Activated CD8-positive, alpha-beta memory T cell treated with anti-CD3 and anti-CD28 coated beads for 1 hour (primary cell): Measurements from ENCODE around the gene GMIP.

ENCODE experiments used
- DNase-seq, 2 donors: peaks; one replicate each; pipeline ENCODE4 v3.0.0-alpha.2; 2020; ENCODE audit warnings: low read depth in 1 of 2; ENCODE audit errors: extremely low read depth in 1 of 2

The GMIP gene

DNA sequence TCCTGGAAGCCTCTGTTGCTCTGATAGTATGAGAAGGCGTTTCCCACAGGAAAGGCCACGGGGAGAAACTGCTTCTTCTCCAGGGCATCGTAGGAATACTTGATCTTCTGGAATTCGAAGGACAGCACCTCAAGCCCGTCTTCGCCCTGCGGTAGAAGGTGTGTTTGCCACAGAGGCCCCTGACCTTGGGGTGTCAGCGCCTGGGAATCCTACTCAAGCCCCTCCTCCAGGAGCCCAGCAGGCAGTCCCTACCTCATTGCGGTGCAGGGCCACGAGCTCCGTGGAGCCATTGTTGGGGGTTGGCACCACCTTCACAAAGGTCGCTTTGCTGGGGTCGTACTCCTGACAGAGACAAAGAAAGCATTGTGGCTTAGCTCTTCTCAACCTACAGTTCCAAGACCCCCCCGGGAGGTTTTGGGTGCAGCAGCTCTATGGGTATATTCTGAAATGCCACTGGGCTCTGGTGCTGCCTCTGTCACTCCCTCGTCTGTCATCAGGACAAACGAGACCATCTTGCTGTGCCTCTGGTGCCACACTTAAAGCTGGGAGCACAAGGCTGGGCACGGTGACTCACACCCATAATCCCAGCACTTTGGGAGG lies 16.3 kb upstream of the GMIP start:
- DNase-seq: no peak

DNA sequence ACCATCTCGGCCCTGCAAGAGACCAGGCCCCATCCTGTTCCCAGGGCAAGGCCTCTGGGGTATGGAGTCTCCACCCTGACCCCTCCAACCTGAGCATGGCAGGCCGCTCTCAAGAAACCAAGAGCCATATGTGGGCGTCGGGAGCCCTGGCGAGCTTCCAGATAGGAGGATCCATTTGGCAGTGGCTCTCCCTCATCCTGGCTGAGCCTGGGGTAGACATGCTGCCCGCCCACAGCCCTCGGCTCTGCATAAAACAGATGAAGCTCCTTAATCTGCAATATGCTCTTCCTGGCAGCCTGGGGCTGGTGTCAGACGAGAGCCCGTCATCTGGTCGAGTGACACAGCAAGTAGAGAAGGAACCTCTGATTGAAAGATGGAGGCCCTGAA lies 13.9 kb upstream of the GMIP start:
- no peak for DNase-seq

DNA sequence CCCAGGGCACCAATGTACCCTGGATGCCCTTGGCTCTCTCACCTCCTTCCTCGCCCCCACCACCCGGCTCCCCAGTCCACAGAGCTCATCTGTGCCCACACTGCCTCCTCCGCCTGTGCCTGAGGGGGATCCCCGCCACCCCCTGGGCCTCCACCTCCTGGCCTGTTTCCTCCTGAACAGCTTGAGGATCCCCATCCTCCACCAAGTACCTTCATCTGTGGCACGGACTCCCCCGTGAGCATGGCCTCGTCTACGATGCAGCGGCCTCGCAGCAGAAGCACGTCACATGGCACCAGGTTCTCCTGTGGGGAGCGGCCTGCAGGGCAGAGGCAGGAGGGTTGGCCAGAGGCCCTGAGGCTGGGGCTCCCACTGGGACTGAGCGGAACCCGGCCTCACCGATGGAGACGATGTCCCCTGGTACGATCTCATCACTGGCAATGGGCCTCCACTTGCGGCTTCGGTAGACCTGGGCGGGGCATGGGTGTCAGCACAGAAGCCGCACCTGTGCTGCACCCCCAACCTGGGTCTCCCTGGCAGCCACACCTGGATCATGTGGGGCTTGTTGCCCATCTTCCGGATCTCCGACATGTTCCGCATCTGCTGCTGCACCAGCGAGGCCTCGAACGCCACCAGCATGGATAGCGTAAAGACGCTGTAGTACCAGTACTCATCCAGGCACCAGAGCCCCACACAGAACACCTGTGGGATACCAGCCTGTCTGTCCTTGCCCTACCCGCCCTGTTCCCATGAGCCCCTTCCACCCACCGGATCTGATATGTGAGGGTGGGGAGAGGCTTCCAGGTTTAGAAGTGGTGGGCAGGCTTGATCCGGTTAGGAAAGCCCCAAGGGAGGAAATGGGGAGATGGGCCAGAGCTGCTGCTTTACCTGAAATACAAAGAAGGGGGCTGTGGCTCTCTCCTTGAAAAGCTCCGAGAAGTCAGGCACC lies 13.3 kb upstream of the GMIP start:
- DNase-seq: no peak

DNA sequence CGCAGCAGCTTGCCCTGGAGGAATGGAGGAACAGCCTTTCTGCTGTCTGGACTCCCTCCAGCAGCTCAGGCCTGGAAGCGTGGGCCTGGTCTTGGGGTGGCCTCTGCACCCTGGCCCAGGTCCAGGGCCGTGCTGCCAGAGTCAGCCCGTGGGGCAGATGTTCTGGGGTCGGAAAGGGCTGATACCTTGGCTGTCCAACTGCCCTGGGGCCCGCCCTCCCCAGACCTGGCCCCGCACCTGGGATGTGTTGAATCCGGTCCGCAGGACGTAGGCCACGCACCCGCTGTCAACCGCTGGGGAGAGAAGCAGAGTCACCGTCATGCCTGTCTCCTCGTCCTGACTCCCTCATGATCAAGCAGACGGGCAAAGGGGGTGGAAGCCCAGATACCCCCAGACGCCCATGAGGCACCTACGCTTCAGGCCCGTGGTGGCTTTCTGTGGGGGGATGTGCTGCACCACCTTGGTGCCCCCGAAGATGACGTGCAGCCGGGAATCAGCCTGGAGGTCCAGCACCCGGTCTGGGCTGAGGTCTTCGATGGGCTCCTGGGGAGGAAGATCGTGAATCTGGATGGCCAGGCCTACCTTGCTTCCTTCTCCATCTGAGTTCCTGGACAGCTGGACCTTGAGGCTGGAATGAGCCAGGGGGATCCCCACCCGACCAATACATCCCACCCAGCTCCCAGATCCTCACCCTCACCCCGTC lies 12.3 kb upstream of the GMIP start:
- no peak for DNase-seq

DNA sequence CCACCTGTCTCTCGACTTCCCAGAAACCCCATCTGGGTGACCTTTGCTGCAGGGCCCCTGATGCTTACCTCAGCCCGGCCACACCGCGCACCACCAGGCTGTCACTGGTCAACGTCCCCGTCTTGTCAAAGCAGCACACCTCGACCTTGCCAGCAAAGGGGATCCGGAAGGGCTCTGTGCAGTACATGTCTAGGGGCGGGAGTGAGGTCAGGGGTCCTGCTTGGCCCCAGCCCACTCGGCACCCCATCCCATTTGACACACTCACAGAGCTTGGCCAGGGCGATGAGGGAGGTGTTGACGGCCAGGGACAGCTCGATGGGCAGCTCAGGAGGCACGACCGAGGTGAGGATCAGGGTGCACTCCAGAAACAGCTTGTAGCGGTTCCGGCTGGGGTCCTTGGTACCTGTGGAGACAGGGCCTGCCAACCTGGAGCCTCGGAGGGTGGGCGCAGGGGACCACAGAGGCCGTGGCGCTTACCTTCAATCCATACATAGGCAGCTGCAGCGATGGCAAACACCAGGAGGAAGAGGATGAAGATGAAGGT lies 11.7 kb upstream of the GMIP start:
- no peak for DNase-seq

DNA sequence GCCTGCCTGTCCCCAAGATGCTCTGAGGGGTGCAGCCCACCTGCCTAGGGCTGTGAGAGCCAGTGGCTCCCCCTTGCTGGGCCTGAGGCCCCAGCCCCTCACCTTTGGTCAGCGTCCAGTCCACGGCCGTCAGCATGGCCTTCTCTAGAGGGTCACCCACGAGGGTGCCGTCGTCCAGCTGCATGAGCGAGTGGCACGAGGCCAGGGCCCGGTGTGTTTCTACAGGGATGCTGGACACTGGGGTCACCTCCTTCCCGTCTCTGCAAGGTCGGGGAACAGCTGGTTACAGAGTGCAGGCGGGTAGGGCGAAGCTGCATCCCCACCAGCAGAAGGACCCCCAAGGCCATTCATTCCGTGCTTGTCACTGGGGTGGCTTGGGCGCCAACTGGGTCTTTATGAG lies 11.0 kb upstream of the GMIP start:
- DNase-seq: no peak

DNA sequence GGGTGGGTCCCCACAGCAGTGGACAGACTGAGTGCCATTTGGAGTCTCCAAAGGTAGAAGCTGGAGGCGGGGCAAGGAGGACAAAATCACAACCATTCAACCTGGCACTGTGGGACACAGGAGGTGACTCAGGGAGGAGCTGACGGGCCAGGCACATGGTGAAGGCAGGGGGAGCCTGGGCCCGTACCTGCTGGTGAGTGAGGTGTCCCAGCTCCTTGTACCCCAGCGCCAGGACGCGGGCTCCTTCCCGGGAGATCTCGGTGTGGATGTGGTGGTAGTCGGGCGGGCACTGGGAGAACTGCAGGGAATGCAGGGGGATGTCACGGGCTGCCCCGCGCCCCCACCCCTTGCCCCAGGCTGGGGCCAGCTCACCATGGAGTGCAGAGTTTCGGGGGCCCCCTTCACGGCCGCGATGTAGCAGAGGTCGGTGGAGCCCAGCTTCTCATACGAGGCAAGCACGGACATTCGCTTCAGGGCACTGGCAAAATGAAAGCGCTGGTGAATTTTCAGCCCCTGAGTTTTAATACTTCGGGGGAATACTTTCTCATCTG lies 10.2 kb upstream of the GMIP start:
- DNase-seq: no peak

DNA sequence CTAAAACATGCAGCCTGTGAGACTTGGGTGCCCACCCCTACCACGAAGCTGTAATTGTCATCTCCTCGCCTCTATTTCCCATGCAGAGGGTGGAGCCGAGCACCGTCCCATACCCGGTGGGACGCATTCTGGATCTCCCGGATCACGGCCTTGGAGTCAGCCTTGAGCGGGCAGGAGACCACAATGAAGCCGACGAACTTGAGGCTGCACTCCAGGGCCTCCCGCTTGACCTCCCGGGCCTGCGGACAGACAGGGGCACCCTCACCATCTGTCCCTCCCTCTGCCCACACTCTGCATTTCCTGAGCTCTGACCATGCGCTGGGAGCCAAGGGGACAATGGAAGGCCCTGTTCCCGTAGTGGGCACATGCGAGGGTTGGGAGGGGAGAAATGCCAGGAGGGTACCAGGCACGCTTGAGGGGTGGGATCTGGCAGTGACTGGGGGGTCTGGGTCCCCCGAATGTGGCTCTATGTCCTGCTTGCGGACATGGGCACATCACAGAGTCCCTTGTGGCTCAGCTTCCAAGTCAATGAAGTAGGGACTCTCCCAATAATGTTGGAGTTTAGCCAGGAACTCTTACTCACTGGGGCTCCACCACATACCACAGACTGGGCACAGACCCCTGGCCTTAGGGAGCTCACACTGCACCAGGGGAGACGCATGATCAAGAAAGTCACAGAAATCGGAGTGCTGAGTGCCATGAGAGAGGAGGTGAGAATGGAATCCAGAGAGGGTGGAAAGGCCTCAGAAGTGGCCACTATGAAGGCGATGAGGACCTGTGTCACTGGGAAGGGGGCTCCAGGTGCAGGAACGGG lies 9.2 kb upstream of the GMIP start:
- DNase-seq: no peak

DNA sequence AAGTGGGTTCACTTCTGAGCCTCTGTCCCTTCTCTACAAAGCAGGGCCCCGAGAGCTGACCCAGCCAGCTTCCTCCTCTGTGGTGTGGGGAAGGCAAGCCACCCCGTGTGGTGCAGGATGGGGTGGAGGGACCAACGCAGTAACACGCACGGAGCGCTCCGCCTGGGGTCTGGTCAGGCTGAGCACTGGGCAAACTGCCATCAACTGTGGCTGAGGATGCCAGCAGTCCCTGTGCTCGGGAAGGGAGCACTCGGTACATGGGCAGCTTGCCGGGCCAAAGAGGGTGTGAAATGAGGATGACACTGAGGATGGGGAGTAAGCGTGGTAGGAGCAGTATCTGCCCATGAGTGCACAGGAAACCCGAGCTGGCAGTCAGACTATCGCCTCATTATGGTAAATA lies 7.6 kb upstream of the GMIP start:
- DNase-seq: no peak

DNA sequence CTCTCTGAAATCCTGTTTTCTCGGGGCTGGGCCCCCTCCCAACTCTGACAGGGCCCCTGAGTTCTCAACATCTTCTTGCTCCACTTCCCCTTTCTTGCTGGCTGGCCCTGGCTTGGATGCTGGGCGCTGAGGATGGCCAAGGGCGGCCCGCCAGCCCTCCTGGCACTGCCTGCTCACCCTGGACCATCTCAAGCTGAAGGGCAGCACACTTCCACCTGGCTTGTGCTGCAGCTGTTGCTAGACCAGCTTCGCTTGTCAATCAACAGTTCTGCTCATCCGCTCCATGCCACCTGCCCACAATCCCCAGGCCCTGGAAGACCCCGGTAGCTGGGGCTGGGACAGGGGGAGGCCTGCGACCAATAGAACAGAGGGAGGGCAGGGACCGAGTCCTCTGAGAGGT lies 6.9 kb upstream of the GMIP start:
- DNase-seq: no peak

DNA sequence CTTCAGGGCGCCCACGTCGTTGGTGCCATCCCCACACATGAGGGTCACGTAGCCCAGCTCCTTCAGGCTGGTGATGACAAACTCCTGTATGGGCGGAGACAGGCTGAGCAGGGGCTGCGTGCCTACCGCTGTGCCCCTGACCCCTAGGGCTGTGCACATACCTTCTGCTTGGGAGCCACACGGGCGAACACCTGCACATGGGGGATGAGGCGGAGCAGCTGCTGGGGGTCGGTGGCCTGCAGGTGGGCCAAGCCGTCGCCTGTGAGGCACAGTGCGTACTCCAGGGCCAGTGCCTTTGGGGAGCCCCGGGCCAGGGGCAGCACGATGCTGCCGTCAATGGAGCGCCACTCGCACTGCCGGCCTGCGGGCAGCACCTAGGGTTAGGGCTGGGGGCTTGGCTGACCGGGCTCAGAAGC lies 6.1 kb upstream of the GMIP start:
- no peak for DNase-seq

DNA sequence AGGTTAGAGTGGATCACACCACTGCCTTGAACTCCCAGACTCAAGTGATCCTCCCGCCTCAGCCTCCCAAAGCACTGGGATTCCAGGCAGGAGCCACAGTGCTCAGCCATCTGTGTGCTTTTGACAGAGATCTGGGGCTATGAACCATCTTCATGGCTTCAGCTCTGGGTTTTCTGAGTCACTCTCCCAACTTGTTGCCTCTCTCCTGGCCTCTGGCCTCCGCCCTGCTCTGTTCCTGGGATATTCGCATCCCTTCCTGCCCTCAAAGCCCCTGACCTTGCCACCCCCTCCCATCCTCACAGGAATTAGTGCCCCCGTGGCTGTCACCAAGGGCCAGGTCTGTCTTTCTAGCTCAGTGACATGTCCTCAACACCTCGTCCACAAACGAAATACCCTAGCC lies 5.7 kb upstream of the GMIP start:
- DNase-seq: no peak

DNA sequence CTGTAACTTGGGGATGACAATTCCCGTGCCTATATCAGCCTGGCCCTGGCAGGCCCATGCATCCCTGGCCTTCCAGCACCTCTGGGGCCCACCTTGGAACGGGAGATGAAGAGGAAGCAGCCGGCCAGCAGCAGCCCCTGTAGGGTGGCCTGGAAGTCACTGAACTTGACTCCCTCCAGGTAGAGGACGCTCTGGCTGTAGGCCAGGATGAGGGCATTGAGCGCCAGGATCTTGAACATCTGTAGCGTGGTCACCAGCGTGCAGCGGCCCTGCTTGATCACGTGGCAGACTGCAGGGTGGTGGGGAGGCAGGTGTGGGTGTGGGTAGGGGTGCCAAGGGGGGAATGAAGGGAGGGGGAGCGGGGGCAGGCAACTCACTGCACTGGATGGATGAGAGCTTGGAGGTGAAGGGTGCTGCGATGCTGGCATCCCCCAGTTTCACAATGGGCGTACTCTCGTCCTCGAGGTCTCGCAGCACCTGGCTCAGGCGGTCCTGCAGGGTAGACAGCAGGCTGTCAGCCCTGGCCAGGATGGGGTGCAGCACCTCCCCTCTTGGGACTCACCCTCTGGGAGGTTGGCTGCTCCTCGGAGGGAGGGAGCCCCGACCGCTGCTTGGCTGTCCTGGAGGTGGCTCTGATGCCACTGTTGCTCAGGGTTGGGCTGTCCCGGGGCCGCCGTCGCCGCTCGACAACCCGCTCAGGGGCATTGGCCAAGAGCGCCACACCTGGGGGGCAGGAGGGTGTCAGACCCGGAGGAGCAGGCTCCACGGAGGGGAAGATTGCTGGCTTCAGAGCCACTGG lies 3.8 kb upstream of the GMIP start:
- DNase-seq: no peak

DNA sequence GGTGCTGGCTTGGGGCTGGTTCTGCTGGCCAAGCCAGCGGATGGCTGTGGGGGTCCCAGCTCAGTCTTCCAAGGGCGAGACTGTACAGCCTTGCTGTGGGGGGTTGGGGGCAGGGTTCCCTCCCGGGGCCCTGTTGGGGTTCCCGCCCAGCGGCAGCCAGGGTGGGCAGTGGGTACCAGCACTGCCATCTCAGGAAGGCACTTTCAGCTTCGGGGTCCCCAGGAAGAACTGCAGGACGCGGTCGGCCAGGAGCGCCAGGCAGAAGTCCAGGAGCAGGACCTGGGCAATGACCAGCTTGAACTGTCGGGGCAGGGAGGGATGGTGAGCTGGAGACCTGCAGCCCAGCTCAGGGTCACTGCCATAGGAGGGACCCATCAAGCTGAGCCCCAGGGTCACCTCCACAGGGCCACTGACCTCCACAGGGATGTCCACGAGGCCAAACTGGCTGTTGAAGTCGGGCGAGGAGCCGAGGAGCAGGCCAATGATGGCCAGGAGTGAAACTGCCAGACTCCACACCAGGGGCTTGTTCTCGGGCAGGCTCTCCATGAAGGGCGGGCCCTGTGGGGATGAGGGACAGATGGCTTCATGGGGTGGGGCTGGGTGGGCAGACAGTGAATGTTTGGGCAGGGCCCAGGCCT lies 1.9 kb upstream of the GMIP start:
- DNase-seq: no peak

DNA sequence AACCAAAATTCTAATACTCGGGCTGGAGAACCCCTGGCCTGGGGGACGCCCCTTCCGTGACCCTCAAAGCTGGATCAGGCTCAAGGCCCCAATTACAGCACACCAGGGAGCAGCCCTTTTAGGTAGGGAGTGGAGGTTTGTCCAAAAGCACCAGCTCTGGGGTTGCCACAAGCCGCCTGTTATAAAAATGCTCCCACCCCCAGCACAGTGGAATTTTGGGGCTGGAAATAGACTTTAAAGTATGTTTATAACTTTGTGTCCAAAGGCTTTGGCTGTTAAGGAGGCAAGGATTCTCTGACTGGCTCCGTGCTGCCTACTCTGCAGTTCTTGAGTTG lies 564 bp upstream of the GMIP start:
- no peak for DNase-seq

DNA sequence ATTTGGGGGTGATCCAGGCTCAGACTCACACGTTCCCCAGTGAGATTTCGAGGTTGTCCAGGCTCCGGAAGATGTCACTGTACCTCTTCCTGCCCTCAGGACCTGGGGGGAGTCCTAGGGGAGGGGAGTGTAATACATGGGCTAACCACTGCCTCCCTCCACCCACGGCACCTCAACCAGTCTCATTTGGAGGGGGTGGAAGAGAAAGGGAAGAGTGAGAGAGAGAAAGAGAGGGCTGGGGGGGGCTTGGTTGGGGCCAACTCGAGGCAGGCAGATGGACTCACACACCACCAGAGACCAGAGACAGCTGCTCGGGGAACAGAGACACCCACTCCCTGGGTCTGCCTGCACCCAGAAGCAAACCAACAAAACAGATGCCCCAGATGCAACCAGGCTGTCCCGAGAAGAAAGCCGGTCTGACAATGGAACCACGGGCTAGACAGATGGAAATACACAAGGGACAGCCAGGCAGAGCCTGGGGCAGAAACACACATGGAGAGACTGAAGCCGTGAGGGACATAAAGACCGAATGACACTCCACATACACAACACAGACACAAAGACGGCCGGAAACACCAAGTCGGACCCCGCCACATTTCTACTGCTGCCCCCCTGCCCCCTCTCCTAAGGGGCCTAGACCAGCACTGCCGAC lies 825 bp downstream of the GMIP start:
- DNase-seq: no peak

DNA sequence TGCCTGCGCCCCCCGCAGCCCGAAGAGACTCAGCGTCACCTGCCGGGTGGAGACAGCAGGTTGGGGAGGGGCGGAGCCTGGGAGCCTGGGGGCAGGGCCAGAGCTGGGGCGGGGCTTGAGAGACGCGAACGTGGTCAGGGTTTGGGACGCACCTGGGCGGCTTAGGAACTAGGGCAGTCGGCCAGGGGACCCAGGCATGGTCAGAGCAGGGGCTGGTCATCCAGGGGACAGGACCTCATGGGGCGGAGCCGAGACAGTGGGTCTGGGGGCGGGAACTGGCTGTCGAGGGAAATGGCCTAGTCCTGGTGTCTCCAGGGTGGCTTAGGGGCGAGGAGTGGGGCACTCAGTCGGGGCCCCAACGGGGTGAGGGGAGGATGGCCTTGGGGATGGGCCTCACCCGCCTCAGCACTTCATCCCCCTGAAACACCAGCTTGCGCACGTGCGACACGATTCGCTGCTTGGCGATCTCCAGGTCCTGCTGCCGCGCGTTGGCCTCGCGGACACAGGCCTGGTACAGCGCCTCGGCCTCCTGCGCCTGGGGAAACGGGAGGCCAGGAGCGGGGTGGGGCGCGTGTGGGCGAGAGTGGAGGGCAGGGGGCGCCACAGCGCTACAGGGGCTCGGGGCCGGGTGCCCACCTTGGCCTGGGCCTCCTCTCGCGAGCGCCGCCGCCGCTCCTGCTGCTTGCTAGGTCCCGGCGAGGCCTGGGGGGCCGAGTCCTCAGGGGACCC lies 5.8 kb downstream of the GMIP start:
- DNase-seq: no peak

DNA sequence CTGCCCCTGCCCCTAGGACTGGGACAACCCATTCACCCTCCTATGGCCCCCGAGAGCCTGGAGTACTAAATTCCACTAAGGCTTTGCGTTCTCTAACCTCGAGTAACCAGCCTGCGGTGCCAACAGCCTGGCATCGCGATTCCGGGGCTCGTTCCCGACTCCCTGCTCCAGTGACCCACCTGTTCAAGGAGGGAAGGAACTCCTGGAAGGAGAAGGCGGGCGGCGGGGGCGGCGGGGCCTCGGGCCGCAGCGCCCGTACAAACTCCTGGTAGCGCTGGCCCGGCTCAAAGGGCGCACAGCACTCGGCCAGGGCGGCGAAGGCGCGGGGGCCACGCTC lies 6.3 kb downstream of the GMIP start:
- DNase-seq: no peak
